ENCODE measurements around the gene TSNAXIP1. TPM values are rescaled to one million over a fixed set of nuclear protein-coding genes. Genes with fewer than 3 reads are reported as not detected.

TSNAXIP1 gene
- total RNA-seq, 1 donor, result 1.8 TPM

GRCh38 chr16:67770346-67770991 is 36.2 kb upstream of the TSNAXIP1 start:
- no peak for TF ChIP-seq CTCF (IDR thresholded peaks at IDR 0.05; ENCODE audit: extremely low read depth, low read depth, low read length)
- Histone ChIP-seq H3K4me2 (ENCODE audit: insufficient read depth, low read length) (no peak overlapping the region), H3K27ac (ENCODE audit: low read depth, low read length) (no peak overlapping the region), H2AFZ (ENCODE audit: low read length) (no peak overlapping the region), H3K79me2 (ENCODE audit: insufficient read depth, low read length) (peaks cover 13% of the 10 kb centered on the region), H3K27me3 (ENCODE audit: insufficient read depth, low read length) (no peaks in the 10 kb centered on the region), H3K4me3 (ENCODE audit: insufficient read depth, low read length) (no peak overlapping the region), H3K36me3 (ENCODE audit: insufficient read depth, low read length) (peaks cover 4% of the 10 kb centered on the region), H4K20me1 (ENCODE audit: insufficient read depth, low read length) (peaks cover 11% of the 10 kb centered on the region), H3K4me1 (ENCODE audit: insufficient read depth, low read length) (no peaks in the 10 kb centered on the region), H3K9me3 (ENCODE audit: low read depth, low read length) (no peaks in the 10 kb centered on the region)
- no peak for DNase-seq (ENCODE audit: insufficient read length, low spot score, missing footprints)

DNA sequence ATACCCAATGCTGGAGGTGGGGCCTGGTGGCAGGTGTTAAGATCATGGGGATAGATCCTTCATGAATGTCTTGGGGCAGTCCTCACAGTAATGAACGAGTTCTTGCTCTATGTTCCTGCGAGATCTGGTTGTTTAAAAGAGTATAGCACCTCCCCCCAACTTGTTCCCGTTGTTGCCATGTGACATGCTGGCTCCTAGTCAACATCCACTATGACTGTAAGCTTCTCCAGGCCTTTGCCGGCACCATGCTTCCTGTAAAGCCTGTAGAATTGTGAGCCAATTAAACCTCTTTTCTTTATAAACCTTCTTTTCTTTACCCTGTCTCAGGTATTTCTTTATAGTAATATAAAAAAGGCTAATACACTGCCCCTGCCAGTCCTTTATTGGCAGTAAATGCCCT is 33.6 kb upstream of the TSNAXIP1 start:
- Histone ChIP-seq H4K20me1 (ENCODE audit: insufficient read depth, low read length) (peaks cover 11% of the 10 kb centered on the region), H3K27ac (ENCODE audit: low read depth, low read length) (no peak overlapping the region)

DNA sequence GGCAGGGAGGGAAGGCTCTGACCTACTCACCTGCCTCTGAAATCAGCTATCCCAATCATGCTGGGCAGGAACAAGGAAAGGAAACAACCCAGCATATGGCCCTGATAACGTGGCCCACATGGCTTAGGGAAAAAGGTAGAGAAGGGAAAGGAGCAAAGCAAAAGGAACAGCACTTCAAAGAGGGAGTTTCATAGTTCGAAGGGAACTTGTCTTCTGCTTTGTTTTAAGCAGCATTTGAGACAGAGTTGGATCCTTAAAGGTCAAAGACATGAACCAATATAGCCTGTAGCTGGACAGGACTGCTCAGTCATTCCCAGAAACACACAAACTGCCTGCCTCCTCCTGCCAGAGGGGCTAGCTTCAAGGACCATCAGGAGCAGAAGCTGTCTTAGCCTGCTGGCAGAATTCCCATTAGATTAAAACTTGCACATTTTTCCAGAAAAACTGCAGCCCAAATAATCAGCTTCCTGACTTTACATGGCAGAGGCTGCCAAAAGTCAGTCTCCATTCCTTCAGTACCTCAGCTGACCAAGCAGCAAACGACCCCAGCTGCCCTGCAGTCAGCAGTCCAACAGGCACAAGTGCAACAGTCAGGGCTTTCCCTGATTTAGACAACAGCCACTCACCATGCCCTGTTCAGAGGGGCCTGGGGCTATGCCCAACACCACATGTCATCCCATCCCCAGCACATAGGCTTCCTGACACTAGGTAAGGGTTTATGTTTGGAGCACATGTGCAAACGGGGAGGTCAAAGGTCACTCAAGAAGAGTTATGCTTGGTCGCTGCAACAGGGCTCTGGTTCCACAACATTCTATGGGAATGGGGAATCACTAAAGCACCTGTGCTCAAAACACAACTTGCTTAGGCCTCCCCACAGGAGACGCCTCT is 32.9 kb upstream of the TSNAXIP1 start:
- Histone ChIP-seq H3K4me2 (ENCODE audit: insufficient read depth, low read length) (no peak overlapping the region), H3K9me3 (ENCODE audit: low read depth, low read length) (no peaks in the 10 kb centered on the region), H3K27me3 (ENCODE audit: insufficient read depth, low read length) (no peaks in the 10 kb centered on the region), H3K27ac (ENCODE audit: low read depth, low read length) (no peak overlapping the region), H2AFZ (ENCODE audit: low read length) (no peak overlapping the region), H3K4me1 (ENCODE audit: insufficient read depth, low read length) (no peaks in the 10 kb centered on the region), H4K20me1 (ENCODE audit: insufficient read depth, low read length) (peaks cover 11% of the 10 kb centered on the region), H3K4me3 (ENCODE audit: insufficient read depth, low read length) (no peak overlapping the region), H3K36me3 (ENCODE audit: insufficient read depth, low read length) (peaks cover 4% of the 10 kb centered on the region), H3K79me2 (ENCODE audit: insufficient read depth, low read length) (peaks cover 13% of the 10 kb centered on the region)
- TF ChIP-seq CTCF (IDR thresholded peaks at IDR 0.05; ENCODE audit: extremely low read depth, low read depth, low read length), result no peak
- no peak for DNase-seq (ENCODE audit: insufficient read length, low spot score, missing footprints)

More for the DNA sequence above, 33.6 kb upstream of the TSNAXIP1 start:
- no peak for DNase-seq (ENCODE audit: insufficient read length, low spot score, missing footprints)
- no peak for TF ChIP-seq CTCF (IDR thresholded peaks at IDR 0.05; ENCODE audit: extremely low read depth, low read depth, low read length)
- H3K4me1 ChIP-seq (ENCODE audit: insufficient read depth, low read length), result no peaks in the 10 kb centered on the region
- no peaks in the 10 kb centered on the region for H3K9me3 ChIP-seq (ENCODE audit: low read depth, low read length)
- H3K27me3 ChIP-seq (ENCODE audit: insufficient read depth, low read length), result no peaks in the 10 kb centered on the region
- peaks cover 13% of the 10 kb centered on the region for H3K79me2 ChIP-seq (ENCODE audit: insufficient read depth, low read length)
- H3K4me2 ChIP-seq (ENCODE audit: insufficient read depth, low read length), result no peak overlapping the region
- no peak overlapping the region for H3K4me3 ChIP-seq (ENCODE audit: insufficient read depth, low read length)
- peaks cover 4% of the 10 kb centered on the region for H3K36me3 ChIP-seq (ENCODE audit: insufficient read depth, low read length)
- no peak overlapping the region for H2AFZ ChIP-seq (ENCODE audit: low read length)

DNA sequence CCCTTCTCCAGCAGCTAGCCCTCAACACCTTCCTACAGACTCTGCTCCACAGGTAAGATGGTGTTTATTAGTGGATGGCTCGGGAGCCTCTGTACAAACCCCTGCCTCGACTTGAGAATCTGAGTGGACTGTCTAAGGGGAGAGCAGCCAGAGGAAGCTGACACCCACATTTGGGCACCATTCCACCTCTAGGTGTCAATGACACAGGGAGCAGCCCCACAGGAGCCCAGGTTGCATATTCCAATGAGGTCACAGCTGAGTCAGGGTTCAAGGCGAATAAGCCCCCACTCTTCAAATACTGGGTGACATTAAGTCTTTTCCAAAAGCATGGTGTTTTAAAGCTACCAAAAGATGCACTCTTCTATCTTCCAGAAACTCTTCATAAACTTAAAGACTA is 32.2 kb upstream of the TSNAXIP1 start:
- Histone ChIP-seq H3K27ac (ENCODE audit: low read depth, low read length) (no peak overlapping the region), H3K4me2 (ENCODE audit: insufficient read depth, low read length) (no peak overlapping the region), H3K27me3 (ENCODE audit: insufficient read depth, low read length) (no peaks in the 10 kb centered on the region), H3K79me2 (ENCODE audit: insufficient read depth, low read length) (peaks cover 15% of the 10 kb centered on the region), H4K20me1 (ENCODE audit: insufficient read depth, low read length) (peaks cover 11% of the 10 kb centered on the region), H3K9me3 (ENCODE audit: low read depth, low read length) (no peaks in the 10 kb centered on the region), H3K4me3 (ENCODE audit: insufficient read depth, low read length) (no peak overlapping the region), H2AFZ (ENCODE audit: low read length) (no peak overlapping the region), H3K4me1 (ENCODE audit: insufficient read depth, low read length) (no peaks in the 10 kb centered on the region), H3K36me3 (ENCODE audit: insufficient read depth, low read length) (peaks cover 4% of the 10 kb centered on the region)
- TF ChIP-seq CTCF (IDR thresholded peaks at IDR 0.05; ENCODE audit: extremely low read depth, low read depth, low read length), result no peak
- no peak for DNase-seq (ENCODE audit: insufficient read length, low spot score, missing footprints)
